Stimulated activated CD8-positive, alpha-beta memory T cell treated with anti-CD3 and anti-CD28 coated beads, Interleukin-4, amount 100 ng/mL, for 48 hours (primary cell): ENCODE data around the gene GNB2.
"Not testable (repeated sequence)": the region's sequence is repeated elsewhere in the genome, so short reads cannot be mapped to it uniquely, and the experiment has no call there.

ENCODE experiments used
- DNase-seq: peaks from one replicate; pipeline ENCODE4 v3.0.0-alpha.2; 2020

GNB2 gene

GRCh38 chr7:100673302-100673941 lies at the start of gene GNB2:
Gene GNB2 (plus strand): TSS chr7:100673740. CDS start chr7:100676266, 2,526 bp downstream.
- peak; percentile 100 for DNase-seq

GRCh38 chr7:100623951-100624824 lies 49.4 kb upstream of the GNB2 start:
- DNase-seq: no peak

- DNase-seq: no peak
Observed at GRCh38 chr7:100626055-100626454, 47.5 kb upstream of the GNB2 start.

- peak; percentile 93 for DNase-seq
Observed at GRCh38 chr7:100626530-100627237, 46.9 kb upstream of the GNB2 start.

- DNase-seq: no peak
Observed at GRCh38 chr7:100627238-100627549, 46.3 kb upstream of the GNB2 start.

DNA sequence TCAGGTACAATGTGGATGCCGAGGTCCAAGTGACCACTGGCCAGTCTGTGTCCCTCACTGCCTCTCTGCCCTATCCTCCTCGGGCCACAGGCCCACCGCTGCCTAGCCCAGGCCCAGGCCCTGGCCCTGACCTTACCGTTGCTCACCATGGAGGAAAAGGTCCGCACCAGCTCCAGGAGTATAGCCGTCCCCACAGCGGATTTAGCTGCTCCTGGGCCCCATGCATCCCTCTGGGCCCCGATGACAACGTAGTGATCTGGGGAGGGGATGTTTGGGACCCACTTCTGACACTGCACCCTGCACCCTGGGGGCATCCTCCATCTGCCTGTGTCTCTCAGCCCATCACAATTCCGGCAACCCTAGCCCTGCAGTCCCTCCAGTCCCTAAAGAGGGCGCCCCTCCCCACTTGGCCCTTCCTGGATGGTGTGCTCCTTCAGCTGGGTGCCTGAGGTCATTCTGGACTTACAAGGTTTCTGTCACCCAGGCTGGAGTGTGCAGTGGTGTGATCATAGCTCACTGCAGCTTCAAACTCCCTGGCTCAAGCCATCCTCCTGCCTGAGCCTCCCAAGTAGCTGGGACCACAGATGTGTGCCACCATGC lies 44.3 kb upstream of the GNB2 start:
- peak; percentile 66 for DNase-seq

DNA sequence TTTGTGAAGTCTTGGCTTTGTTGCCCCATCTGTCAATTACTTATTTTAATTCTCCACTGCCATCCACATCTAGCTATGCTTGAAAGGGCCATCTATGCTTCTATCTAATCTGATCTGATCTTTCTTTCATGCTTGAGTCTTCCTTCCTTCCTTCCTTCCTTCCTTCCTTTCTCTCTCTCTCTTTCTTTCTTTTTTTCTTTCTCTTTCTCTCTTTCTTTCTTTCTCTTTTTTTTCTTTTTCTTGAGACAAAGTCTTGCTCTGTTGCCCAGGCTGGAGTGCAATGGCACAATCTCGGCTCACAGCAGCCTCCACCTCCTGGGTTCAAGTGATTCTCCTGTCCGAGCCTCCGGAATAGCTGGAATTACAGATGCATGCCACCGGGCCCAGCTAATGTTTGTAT lies 43.5 kb upstream of the GNB2 start:
- no peak for DNase-seq

DNA sequence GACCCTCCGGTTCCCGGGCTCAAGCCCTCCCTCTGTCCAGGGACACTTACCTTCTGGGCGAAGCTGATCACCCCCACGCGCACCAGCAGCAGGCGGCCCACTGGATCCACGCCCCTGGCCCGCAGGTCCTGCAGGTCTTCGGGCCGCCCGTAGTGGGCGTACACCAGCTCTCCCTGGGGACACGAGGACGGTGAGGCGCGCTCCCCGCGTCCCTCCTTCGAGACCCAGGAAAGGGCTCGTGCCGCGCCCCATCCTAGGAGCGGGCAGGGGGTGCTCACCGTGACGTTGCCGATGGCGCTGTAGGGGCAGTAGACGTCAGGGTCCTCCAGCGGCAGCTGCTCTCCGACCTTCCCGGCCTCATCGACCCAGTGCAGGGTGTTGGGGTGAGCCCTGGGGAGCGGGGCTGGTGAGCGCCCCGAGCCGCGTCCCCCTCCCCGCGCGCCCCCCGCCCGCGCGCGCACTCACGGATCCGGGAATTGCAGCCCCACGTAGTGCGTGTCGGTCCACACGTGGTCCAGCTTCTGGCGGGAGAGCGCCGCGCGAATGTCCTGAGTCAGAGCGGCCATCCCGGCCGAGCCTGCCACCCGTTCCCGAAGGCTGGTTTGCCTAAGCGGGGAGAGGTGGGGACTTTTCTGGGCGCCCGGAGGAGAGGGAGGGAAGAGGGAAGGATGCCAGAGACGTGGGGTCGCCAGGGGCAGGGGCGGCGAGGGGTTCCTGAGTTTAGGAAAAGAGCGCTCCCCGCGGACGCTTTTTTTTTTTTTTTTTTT lies 40.4 kb upstream of the GNB2 start:
- peak; percentile 74 for DNase-seq

DNA sequence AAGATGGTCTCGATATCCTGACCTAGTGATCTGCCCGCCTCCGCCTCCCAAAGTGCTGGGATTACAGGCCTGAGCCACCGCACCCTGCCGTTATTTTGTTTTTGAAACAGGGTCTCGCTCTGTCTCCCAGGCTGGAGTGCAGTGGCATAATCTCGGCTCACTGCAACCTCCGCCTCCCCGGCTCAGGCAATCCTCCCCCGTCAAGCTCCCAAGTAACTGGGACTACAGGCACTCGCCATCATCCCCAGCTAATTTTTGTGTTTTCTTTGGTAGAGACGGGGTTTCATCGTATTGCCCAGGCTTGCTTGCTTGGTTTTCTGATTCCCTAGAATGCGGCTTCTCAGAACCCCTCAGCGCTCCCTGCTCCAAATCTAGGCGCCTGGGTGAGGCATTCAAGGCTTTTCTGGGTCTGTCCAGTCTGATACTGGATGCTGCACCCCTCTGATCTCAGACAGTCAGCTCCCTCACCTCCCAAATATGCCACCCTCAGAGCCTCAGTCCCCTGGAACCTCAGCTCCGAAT lies 33.5 kb upstream of the GNB2 start:
- DNase-seq: no peak

DNA sequence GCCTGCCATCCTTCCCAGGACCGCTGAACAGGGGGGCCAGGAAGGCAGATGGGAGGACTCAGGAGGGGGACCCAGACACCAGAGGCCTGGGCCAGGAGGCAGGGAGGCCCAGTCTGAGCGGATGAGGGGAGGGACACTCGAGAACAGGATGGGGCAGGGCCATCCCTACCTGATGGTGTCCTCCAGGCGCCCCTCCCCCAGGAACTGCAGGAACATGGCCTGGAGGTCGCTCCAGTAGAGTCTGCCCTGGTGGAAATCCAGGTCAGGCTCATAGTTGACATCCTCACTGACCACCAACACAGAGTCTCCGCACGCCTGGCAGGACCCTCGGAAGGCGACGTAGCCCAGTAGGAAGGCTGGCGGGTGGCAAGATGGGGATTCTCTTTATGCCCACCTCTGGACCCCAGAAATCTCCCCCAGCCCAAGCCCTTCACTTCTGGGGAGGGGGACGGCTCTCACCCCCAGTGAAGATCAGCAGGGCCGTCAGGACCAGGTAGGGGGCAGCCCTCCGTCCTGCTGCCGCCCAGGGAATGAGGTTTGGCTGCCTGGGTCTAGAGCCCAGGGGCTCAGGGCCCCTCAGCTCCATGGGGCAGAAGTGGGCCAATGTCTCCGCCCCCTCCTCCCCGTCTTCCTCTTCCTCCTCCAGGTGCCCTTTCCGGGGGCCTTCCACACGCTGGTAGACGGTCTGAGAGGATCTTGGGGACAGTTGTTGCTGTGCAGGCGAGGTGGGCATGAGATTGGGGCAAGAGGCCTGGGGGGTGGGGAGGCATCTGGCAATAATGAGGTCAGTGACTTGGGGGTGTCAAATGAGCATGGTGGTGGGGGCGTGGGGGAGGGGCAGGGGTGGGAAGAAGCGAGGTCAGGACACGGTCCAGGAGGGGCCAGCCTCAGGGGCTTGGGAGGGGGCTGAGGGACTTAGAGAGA lies 32.8 kb upstream of the GNB2 start:
- no peak for DNase-seq

GRCh38 chr7:100641463-100641859 lies 32.1 kb upstream of the GNB2 start, which contains the start of gene TFR2:
Gene TFR2 (minus strand): TSS chr7:100641552. CDS start chr7:100641509, 43 bp downstream.
- DNase-seq: no peak

GRCh38 chr7:100641860-100642533 lies 31.5 kb upstream of the GNB2 start:
- DNase-seq: no peak

- peak; percentile 66 for DNase-seq
Observed at GRCh38 chr7:100642534-100642907, 31.0 kb upstream of the GNB2 start.

DNA sequence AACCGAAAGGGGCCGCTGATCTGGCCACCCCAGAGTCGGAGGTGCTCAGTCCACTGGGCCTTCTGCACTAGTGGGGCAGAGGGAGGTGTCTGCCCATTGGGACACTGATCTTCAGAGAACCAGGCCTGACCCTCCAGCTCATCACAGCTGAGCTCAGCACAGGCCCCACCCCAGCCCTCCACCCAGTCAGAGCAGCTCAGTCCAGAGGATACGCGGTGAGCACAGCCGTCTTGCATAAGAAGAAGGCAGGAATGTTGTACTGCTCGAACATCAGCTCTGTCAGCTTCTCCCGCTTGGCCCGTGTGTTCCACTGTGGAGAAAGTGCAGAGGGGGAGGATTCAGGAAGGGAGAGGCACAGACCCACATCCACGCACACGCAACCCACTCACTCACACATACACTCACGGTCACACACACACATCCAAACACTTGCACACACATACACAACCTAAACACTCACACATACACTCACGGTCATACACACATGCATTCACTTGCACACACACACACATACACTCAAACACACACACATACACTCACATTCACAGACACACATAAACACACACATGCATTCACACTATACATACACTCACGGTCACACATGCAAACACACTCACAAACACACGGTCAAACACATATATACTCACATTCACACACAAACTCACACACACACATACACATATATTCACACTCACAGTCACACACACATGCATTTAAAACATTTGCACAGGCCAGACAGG lies 23.5 kb upstream of the GNB2 start:
- no peak for DNase-seq

DNA sequence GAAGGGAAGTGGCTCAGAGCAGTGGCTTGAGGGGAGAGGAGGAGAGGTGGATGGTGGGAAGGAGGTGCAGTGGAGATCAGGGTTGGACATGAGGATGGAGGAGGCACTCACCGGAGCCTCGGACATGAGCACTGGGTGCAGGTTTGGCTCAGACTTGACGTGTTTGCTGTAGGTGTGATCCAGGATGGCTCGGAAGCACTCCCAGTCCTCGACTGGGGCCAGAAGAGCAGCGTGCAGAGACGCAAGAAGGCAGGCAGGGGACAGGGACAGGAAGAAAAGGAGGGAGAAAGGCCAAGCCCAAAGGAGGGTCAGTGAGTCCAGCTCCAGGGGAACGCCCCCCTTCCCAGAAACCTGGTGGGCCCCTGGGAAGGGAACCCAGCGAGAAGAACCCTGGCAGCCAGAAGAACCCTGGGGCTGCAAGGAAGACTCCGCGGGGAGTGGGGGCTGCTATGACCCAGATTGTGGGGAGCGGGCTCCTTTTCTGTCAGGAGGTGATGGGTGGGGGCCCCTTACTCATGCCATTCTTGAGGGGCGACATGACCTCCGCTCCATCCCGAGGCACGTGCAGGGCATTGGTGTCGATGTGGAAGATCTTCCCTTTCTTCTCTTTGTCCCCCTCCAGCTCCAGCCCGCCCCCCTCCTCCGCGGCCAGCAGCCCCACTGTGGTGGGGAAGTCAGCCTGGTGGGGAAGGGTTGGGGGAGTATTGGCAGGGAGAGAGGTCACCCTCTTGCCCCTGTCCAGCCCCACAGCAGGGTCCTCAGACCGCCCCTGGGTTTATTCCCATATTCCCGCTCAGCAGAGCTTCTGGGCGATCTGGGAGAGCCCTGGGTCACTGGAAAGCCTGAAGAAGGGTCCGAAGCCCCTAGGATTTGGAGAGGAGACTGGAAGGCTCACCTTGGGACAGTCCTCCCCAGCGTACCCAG lies 18.4 kb upstream of the GNB2 start:
- no peak for DNase-seq

DNA sequence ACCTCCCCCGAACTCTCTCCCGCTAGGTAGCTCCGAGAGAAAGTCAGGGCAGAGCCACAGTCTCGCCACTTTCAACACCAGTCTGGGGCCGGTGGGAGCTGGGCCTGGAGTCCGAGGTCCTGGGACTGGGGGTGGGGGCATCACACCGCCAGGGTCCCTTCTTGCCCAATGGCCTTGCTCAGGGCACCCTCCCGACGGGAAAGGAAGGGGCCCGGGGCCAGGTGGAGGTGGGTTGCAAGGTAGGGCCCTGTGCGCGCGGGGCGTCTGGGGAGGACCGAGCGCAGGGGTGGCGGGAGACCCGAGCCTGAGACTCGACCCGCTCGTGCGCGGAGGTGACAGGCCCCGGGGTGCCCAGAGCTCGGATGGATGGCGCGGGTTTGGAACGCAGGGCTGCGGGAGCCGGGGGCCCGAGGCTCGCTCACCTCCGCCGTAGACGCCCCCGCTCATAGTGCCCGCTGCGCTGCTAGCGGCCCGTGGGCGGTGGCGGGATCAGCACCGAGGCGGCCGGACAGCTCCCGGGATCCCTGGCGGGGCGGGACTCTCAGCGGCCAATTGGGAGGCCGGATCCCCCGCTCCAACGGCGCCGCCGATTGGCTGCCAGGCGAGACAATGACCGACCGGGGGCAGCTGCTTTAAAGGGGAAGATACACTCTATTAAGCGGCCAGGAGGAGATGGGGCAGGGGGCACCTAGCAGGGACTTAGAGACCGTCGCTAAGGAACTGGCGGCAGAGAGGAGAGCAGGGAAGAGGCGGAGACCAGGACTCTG lies 17.4 kb upstream of the GNB2 start, which contains the start of gene ACTL6B:
ACTL6B (minus strand) TSS at position 541 of the 767 bp plus-strand sequence; CDS start at position 447, 94 bp downstream.
- peak; percentile 85 for DNase-seq

- not testable (repeated sequence) for DNase-seq
Observed at GRCh38 chr7:100662194-100662776, 11.3 kb upstream of the GNB2 start.
